ENCODE measurements around the gene TEC. TPM values are rescaled to one million over a fixed set of nuclear protein-coding genes. Genes with fewer than 3 reads are reported as not detected.

The TEC gene
- total RNA-seq, 1 experiment from 2014 or later: 0.67 TPM

DNA sequence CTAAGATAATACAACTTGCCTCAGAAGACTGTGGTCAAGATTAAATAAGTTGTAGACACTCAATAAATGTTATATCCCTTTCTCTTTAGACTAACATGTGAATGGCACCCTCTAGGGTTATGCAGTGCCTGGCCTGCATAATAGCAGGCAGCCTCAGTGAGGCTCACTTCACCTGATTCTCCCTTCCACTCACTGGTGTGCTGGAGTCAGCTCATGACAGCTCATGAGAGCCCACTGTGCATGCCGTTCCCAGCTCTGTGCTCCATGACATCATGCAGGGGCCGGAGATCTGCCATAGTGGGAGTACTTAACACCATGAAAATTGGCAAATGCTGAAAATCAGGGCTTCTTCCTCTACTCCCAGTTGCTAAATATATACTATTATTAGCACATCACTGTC lies 64.5 kb downstream of the TEC start:
- ATAC-seq (no peak), DNase-seq (ENCODE audit: low read depth, low spot score) (no peak)
- Histone ChIP-seq H3K27ac (ENCODE audit: low read length) (no peak overlapping the region), H3K9me3 (ENCODE audit: control insufficient read depth, insufficient read depth, low read depth, low read length) (no peaks in the 10 kb centered on the region), H3K27me3 (ENCODE audit: control insufficient read depth, insufficient read depth, low read length) (no peaks in the 10 kb centered on the region), H3K4me1 (ENCODE audit: control insufficient read depth, insufficient read depth, low read length) (no peaks in the 10 kb centered on the region), H3K4me3 (ENCODE audit: low read depth in 2 of 2, low read length in 2 of 2) (no peak overlapping the region), H3K36me3 (ENCODE audit: control insufficient read depth, insufficient read depth, low read length) (no peaks in the 10 kb centered on the region)
- POLR2A ChIA-PET: no interaction called here
- CTCF ChIA-PET: no interaction called here
- intact Hi-C loops (cut with micrococcal nuclease; ENCODE audit: unreplicated experiment): no loop called here
- in situ Hi-C loops (cut with HindIII; ENCODE audit: low pct_unique_long_range_greater_than_20kb, low sequenced_read_pairs): no loop called here
- no peak for TF ChIP-seq TCF7L2 (IDR thresholded peaks at IDR 0.05; ENCODE audit: low read depth, low read length)
- TF ChIP-seq, protein P1, sequence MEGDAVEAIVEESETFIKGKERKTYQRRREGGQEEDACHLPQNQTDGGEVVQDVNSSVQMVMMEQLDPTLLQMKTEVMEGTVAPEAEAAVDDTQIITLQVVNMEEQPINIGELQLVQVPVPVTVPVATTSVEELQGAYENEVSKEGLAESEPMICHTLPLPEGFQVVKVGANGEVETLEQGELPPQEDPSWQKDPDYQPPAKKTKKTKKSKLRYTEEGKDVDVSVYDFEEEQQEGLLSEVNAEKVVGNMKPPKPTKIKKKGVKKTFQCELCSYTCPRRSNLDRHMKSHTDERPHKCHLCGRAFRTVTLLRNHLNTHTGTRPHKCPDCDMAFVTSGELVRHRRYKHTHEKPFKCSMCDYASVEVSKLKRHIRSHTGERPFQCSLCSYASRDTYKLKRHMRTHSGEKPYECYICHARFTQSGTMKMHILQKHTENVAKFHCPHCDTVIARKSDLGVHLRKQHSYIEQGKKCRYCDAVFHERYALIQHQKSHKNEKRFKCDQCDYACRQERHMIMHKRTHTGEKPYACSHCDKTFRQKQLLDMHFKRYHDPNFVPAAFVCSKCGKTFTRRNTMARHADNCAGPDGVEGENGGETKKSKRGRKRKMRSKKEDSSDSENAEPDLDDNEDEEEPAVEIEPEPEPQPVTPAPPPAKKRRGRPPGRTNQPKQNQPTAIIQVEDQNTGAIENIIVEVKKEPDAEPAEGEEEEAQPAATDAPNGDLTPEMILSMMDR (IDR thresholded peaks at IDR 0.05): no peak
- no peak for TF ChIP-seq POLR2AphosphoS5 (IDR thresholded peaks at IDR 0.05; ENCODE audit: low read depth, low read length)
- no TSS peak for BruUV-seq (replicated peaks)

DNA sequence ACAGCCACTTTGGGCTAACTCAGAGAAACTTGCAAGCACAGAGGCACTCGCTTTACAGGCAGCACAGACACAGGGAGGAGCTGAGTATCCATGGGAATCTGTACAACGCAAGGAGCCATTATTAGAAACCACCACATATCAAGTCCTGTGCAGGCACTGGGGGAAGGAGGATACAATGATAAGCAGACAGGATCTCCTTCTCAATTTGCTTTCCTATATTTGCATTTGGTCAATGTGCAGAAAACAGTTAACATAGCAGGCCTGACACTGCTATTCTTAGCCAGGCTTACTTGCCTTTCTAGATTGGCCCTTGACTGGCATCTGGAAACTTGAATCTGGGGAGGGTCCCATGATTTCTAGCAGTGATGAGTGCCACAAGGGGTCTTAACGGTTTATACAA lies 65.8 kb downstream of the TEC start:
- no TSS peak for BruUV-seq (replicated peaks)
- DNase-seq (ENCODE audit: low read depth, low spot score): no peak
- no peak overlapping the region for H3K27ac ChIP-seq (ENCODE audit: low read length)
- H3K9me3 ChIP-seq (ENCODE audit: control insufficient read depth, insufficient read depth, low read depth, low read length): no peaks in the 10 kb centered on the region
- intact Hi-C loops (cut with micrococcal nuclease; ENCODE audit: unreplicated experiment) (no loop called here), in situ Hi-C loops (cut with HindIII; ENCODE audit: low pct_unique_long_range_greater_than_20kb, low sequenced_read_pairs) (no loop called here)
- POLR2A ChIA-PET: no interaction called here
- H3K27me3 ChIP-seq (ENCODE audit: control insufficient read depth, insufficient read depth, low read length): no peaks in the 10 kb centered on the region
- H3K4me1 ChIP-seq (ENCODE audit: control insufficient read depth, insufficient read depth, low read length): no peaks in the 10 kb centered on the region
- no peaks in the 10 kb centered on the region for H3K36me3 ChIP-seq (ENCODE audit: control insufficient read depth, insufficient read depth, low read length)
- H3K4me3 ChIP-seq (ENCODE audit: low read depth in 2 of 2, low read length in 2 of 2): no peak overlapping the region
- ATAC-seq: no peak
- TF ChIP-seq TCF7L2 (IDR thresholded peaks at IDR 0.05; ENCODE audit: low read depth, low read length) (no peak), SIN3A (IDR thresholded peaks at IDR 0.05; ENCODE audit: borderline replicate concordance, insufficient read depth, low read depth, low read length) (no peak), POLR2AphosphoS5 (IDR thresholded peaks at IDR 0.05; ENCODE audit: low read depth, low read length) (no peak)
- TF ChIP-seq, protein P2, sequence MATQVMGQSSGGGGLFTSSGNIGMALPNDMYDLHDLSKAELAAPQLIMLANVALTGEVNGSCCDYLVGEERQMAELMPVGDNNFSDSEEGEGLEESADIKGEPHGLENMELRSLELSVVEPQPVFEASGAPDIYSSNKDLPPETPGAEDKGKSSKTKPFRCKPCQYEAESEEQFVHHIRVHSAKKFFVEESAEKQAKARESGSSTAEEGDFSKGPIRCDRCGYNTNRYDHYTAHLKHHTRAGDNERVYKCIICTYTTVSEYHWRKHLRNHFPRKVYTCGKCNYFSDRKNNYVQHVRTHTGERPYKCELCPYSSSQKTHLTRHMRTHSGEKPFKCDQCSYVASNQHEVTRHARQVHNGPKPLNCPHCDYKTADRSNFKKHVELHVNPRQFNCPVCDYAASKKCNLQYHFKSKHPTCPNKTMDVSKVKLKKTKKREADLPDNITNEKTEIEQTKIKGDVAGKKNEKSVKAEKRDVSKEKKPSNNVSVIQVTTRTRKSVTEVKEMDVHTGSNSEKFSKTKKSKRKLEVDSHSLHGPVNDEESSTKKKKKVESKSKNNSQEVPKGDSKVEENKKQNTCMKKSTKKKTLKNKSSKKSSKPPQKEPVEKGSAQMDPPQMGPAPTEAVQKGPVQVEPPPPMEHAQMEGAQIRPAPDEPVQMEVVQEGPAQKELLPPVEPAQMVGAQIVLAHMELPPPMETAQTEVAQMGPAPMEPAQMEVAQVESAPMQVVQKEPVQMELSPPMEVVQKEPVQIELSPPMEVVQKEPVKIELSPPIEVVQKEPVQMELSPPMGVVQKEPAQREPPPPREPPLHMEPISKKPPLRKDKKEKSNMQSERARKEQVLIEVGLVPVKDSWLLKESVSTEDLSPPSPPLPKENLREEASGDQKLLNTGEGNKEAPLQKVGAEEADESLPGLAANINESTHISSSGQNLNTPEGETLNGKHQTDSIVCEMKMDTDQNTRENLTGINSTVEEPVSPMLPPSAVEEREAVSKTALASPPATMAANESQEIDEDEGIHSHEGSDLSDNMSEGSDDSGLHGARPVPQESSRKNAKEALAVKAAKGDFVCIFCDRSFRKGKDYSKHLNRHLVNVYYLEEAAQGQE (IDR thresholded peaks at IDR 0.05; ENCODE audit: insufficient read depth in 1 of 2, low read depth in 2 of 2, low read length in 1 of 2): no peak
- TF ChIP-seq, protein P1 (IDR thresholded peaks at IDR 0.05): no peak
- CTCF ChIA-PET: no interaction called here

Data from Panc1 (cell line).